ENCODE data around the gene NAT8L.

Gene NAT8L

DNA sequence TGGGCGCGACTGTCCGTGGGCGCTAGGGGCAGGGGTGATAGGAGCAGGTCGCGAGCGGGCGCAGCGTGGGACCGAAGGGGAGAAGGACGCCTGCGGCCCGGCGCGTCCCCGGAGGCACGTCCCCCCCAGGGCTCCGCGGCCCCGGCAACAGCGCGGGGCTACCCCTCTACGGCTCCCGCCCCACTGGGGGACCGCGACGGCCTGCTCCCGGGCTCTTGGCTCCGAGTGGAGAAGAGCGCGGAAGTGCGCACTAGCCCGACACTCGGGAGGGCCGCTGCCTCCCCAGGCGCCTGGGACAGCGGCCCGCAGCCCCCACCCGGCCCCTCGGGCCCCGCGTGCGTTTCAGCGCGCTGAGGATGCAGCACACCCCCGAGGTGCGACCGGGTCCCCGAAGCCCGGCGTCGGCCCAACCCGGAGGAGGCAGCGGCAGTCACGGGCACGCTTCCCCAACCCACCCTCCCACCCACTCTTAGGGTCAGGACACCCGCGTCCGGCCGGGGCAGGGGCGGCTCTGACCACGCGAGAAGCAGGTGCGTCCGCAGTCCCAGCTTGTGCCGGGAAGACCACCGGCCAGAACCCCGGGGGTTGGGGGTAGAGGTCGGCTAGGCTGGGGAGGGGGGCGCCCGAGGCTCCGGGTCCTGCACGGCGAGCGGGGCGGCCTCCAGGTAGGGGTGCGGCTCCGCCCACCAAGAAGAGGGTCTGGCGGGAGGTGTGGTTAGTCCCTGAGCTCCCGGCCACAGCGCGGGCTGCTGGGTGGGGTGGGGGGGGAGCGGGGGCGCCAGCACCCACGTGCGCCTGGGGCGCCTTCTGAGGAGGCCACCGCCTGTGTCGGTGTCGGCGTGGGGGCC lies 18.5 kb upstream of the NAT8L start:
- DNase-seq = no peak
- no peaks in the 10 kb centered on the region for H3K79me2 ChIP-seq (ENCODE audit: control insufficient read depth, insufficient read depth, low read length)
- no peak overlapping the region for H3K4ac ChIP-seq (ENCODE audit: low read depth, low read length)
- no peaks in the 10 kb centered on the region for H3K4me1 ChIP-seq (ENCODE audit: control insufficient read depth, low read depth, low read length)
- H2BK15ac ChIP-seq (replicated peaks; ENCODE audit: low read depth) = no peak overlapping the region
- H3K9ac ChIP-seq (ENCODE audit: low read length) = no peak overlapping the region
- no peaks in the 10 kb centered on the region for H3K36me3 ChIP-seq (ENCODE audit: control insufficient read depth, insufficient read depth, low read length)
- H3K4me3 ChIP-seq (ENCODE audit: low read length) = no peak overlapping the region
- no peak overlapping the region for H3K4me2 ChIP-seq (ENCODE audit: low read length)
- H4K8ac ChIP-seq (ENCODE audit: low read depth, low read length) = no peak overlapping the region
- H2AK5ac ChIP-seq (ENCODE audit: low read length) = no peak overlapping the region
- no peak overlapping the region for H2BK120ac ChIP-seq (ENCODE audit: low read depth, low read length)
- H3K79me1 ChIP-seq (ENCODE audit: low read length) = no peaks in the 10 kb centered on the region
- H3K23ac ChIP-seq (ENCODE audit: low read length) = no peak overlapping the region
- H2BK5ac ChIP-seq (ENCODE audit: low read length) = no peak overlapping the region
- peaks cover 6% of the 10 kb centered on the region for H3K27me3 ChIP-seq (ENCODE audit: insufficient read depth, low read length, poor library complexity)
- no peak overlapping the region for H3K18ac ChIP-seq (ENCODE audit: low read length)
- H4K5ac ChIP-seq (ENCODE audit: low read length) = no peak overlapping the region
- H3K56ac ChIP-seq (ENCODE audit: low read length) = no peak overlapping the region
- no CpG with 5 or more reads among the region's 91 CpGs for WGBS (ENCODE audit: extremely low coverage, insufficient coverage, low lambda C conversion rate)
- no peak overlapping the region for H3K27ac ChIP-seq (ENCODE audit: low read depth, low read length)

DNA sequence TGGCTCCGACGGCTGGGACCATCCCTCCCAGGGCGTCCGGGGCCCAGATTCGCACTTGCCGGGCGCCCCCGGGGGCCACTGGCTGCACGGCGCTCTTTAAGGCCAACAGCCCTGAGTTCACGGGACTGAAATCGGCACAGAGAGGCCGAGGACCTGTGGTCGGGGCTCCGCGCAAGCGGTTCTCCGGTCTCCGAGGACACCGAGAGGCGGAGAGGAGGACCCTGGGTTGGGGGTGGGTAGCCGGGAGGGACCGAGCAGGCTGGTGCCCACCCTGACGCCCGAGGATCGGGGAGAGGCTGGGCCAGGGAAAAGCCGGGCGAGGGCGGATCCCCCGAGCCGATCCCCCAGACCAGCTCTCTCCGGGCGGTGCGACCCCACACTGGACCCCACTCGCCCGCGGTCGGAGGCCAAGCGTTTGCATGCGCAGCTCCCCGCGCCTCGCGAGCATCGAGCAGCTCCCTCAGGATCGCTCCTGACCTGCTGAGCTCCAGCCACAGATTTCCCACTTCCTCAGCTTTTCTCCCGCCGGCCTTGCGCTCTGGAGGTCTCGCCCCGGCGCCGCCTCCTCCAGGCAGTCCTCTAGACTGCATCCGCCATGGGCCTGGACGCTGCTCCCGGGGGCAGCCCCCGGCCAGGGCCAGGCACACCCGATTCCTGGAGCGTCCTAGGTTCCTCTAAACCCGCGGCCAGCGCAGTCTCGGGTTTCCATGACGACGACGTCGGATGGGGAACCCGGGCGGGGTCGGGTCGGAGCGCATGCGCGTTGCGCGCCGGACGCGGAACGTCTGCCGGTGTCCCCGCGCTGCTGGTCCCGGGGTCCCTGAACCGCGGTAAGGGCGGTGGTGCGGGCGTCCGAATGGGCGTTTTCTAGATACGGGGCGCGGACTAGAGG lies 17.6 kb upstream of the NAT8L start:
- no peaks in the 10 kb centered on the region for H3K36me3 ChIP-seq (ENCODE audit: control insufficient read depth, insufficient read depth, low read length)
- peaks cover 6% of the 10 kb centered on the region for H3K27me3 ChIP-seq (ENCODE audit: insufficient read depth, low read length, poor library complexity)

DNA sequence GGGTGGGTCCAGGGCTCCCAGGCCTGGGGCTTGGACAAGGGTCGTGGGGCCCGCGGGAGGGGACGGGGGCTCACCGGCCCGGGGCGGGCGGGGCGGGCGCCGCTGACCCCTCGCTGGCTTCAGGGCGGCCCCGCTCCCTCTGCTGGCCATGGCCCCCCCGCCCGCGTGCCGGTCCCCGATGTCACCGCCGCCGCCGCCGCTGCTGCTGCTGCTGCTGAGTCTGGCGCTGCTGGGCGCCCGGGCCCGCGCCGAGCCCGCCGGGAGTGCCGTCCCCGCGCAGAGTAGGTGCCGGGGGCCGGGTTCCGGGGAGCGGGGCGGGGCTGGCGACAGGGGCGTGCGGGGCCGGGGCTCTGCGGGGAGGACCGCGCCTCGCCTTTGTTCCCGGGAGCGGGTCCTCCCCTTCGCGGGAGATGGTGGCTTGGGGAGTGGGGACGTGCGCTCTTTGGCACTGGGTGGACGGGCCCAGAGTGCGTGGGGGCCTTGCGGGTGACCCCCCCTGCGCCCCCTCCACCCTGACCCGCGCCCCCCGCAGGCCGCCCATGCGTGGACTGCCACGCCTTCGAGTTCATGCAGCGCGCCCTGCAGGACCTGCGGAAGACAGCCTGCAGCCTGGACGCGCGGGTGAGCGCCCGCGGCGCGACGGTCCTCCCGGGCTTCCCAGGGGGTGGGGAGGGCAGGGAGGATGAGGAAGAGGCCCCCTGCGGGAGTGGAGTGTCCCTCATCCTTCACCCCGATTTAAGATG lies 16.8 kb upstream of the NAT8L start:
- peak overlapping the region; percentile 57 for H3K18ac ChIP-seq (ENCODE audit: low read length)
- DNase-seq = no peak
- H4K8ac ChIP-seq (ENCODE audit: low read depth, low read length) = no peak overlapping the region
- H3K27ac ChIP-seq (ENCODE audit: low read depth, low read length) = no peak overlapping the region
- H3K79me1 ChIP-seq (ENCODE audit: low read length) = no peaks in the 10 kb centered on the region
- no CpG with 5 or more reads among the region's 80 CpGs for WGBS (ENCODE audit: extremely low coverage, insufficient coverage, low lambda C conversion rate)
- H4K5ac ChIP-seq (ENCODE audit: low read length) = no peak overlapping the region
- no peak overlapping the region for H2AK5ac ChIP-seq (ENCODE audit: low read length)
- no peak overlapping the region for H3K4me3 ChIP-seq (ENCODE audit: low read length)
- peak overlapping the region; percentile 34 for H3K56ac ChIP-seq (ENCODE audit: low read length)
- no peaks in the 10 kb centered on the region for H3K36me3 ChIP-seq (ENCODE audit: control insufficient read depth, insufficient read depth, low read length)
- H3K9ac ChIP-seq (ENCODE audit: low read length) = no peak overlapping the region
- H3K79me2 ChIP-seq (ENCODE audit: control insufficient read depth, insufficient read depth, low read length) = no peaks in the 10 kb centered on the region
- H3K27me3 ChIP-seq (ENCODE audit: insufficient read depth, low read length, poor library complexity) = peaks cover 6% of the 10 kb centered on the region
- H2BK15ac ChIP-seq (replicated peaks; ENCODE audit: low read depth) = no peak overlapping the region
- H2BK5ac ChIP-seq (ENCODE audit: low read length) = no peak overlapping the region
- H3K4me1 ChIP-seq (ENCODE audit: control insufficient read depth, low read depth, low read length) = no peaks in the 10 kb centered on the region
- no peak overlapping the region for H3K4ac ChIP-seq (ENCODE audit: low read depth, low read length)
- H3K4me2 ChIP-seq (ENCODE audit: low read length) = no peak overlapping the region
- no peak overlapping the region for H3K23ac ChIP-seq (ENCODE audit: low read length)
- H2BK120ac ChIP-seq (ENCODE audit: low read depth, low read length) = no peak overlapping the region

More for the DNA sequence above, 17.6 kb upstream of the NAT8L start:
- H2BK120ac ChIP-seq (ENCODE audit: low read depth, low read length) = no peak overlapping the region
- H2BK5ac ChIP-seq (ENCODE audit: low read length) = no peak overlapping the region
- no peak overlapping the region for H2AK5ac ChIP-seq (ENCODE audit: low read length)
- H3K79me1 ChIP-seq (ENCODE audit: low read length) = no peaks in the 10 kb centered on the region
- peak overlapping the region; percentile 57 for H3K18ac ChIP-seq (ENCODE audit: low read length)
- peak; percentile 89 for DNase-seq
- H3K56ac ChIP-seq (ENCODE audit: low read length) = peak overlapping the region; percentile 78
- no peak overlapping the region for H4K5ac ChIP-seq (ENCODE audit: low read length)
- H3K4me1 ChIP-seq (ENCODE audit: control insufficient read depth, low read depth, low read length) = no peaks in the 10 kb centered on the region
- WGBS (ENCODE audit: extremely low coverage, insufficient coverage, low lambda C conversion rate) = no CpG with 5 or more reads among the region's 94 CpGs
- H4K8ac ChIP-seq (ENCODE audit: low read depth, low read length) = no peak overlapping the region
- peak overlapping the region; percentile 56 for H3K4me3 ChIP-seq (ENCODE audit: low read length)
- H3K23ac ChIP-seq (ENCODE audit: low read length) = no peak overlapping the region
- no peaks in the 10 kb centered on the region for H3K79me2 ChIP-seq (ENCODE audit: control insufficient read depth, insufficient read depth, low read length)
- no peak overlapping the region for H3K4ac ChIP-seq (ENCODE audit: low read depth, low read length)
- no peak overlapping the region for H3K27ac ChIP-seq (ENCODE audit: low read depth, low read length)
- H3K4me2 ChIP-seq (ENCODE audit: low read length) = peak overlapping the region; percentile 87
- H2BK15ac ChIP-seq (replicated peaks; ENCODE audit: low read depth) = no peak overlapping the region
- H3K9ac ChIP-seq (ENCODE audit: low read length) = no peak overlapping the region

DNA sequence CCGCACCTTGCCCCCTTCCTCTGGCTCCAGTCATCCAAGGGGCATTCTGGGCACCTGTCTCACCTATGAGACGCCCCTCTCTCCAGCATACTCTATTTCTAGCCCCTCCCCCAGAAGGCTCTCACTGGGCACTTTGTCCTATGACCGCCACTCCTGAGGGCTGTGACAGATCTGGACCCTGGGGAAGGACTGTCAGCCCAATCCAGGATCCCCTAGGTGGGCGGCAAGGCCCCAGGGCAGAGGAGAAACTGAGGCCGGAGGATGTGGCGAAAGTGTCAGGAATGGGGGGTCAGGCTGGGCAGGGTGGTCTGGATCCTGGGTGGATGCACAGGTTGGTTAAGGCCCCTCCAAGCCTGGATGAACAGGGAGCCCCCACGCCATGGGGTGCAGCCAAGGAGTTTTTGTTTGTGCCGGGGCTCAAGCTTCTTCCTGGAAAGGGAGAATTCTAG lies 16.2 kb upstream of the NAT8L start:
- H3K9ac ChIP-seq (ENCODE audit: low read length) = no peak overlapping the region
- H3K4me1 ChIP-seq (ENCODE audit: control insufficient read depth, low read depth, low read length) = no peaks in the 10 kb centered on the region
- no peak overlapping the region for H3K27ac ChIP-seq (ENCODE audit: low read depth, low read length)
- no peak overlapping the region for H3K56ac ChIP-seq (ENCODE audit: low read length)
- no peak overlapping the region for H2AK5ac ChIP-seq (ENCODE audit: low read length)
- H2BK120ac ChIP-seq (ENCODE audit: low read depth, low read length) = no peak overlapping the region
- no peak overlapping the region for H3K4me2 ChIP-seq (ENCODE audit: low read length)
- no peak overlapping the region for H3K4me3 ChIP-seq (ENCODE audit: low read length)
- H3K18ac ChIP-seq (ENCODE audit: low read length) = no peak overlapping the region
- no peak overlapping the region for H3K4ac ChIP-seq (ENCODE audit: low read depth, low read length)
- no peak overlapping the region for H2BK15ac ChIP-seq (replicated peaks; ENCODE audit: low read depth)
- H4K8ac ChIP-seq (ENCODE audit: low read depth, low read length) = no peak overlapping the region
- no peak overlapping the region for H3K23ac ChIP-seq (ENCODE audit: low read length)
- WGBS (ENCODE audit: extremely low coverage, insufficient coverage, low lambda C conversion rate) = no CpG with 5 or more reads among the region's 8 CpGs
- no peaks in the 10 kb centered on the region for H3K79me1 ChIP-seq (ENCODE audit: low read length)
- peaks cover 6% of the 10 kb centered on the region for H3K27me3 ChIP-seq (ENCODE audit: insufficient read depth, low read length, poor library complexity)
- no peak for DNase-seq
- no peaks in the 10 kb centered on the region for H3K36me3 ChIP-seq (ENCODE audit: control insufficient read depth, insufficient read depth, low read length)
- H4K5ac ChIP-seq (ENCODE audit: low read length) = no peak overlapping the region
- H3K79me2 ChIP-seq (ENCODE audit: control insufficient read depth, insufficient read depth, low read length) = no peaks in the 10 kb centered on the region
- H2BK5ac ChIP-seq (ENCODE audit: low read length) = no peak overlapping the region

DNA sequence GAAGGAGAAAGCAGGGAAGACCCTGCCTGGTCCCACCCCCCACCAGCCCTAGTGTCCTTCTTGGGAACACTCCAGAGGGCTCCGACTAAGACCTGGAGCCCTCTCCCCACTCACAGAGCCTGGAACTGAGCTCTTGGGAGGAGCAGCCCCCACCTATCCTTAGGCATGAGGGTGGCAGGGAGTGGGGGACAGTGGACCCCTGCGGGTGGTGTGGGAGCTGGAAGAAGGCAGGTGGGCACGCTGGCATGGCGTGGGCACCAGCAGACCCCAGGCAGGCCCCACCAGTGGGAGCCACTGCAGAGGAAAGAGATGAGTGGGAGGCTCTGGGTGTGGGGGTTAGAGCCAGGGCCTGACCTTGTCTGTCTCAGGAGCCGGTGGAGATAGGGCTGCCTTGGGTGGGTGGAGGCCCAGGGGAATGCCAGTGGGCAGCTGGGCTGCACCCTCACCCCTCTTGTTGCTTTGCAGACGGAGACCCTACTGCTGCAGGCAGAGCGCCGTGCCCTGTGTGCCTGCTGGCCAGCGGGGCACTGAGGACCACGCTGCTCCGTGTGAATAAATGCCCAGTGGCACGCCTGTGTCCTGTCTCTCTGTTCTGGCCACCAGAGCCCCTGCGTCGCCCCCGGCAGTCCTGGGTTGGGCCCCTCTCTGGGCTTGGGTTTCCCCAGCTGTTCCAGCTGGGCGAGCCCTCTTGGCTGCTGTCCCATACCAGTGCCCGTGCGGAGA lies 15.6 kb upstream of the NAT8L start:
- Histone ChIP-seq H2AK5ac (ENCODE audit: low read length) (no peak overlapping the region), H3K27ac (ENCODE audit: low read depth, low read length) (no peak overlapping the region), H3K9ac (ENCODE audit: low read length) (no peak overlapping the region), H3K4me1 (ENCODE audit: control insufficient read depth, low read depth, low read length) (no peaks in the 10 kb centered on the region), H4K8ac (ENCODE audit: low read depth, low read length) (no peak overlapping the region), H4K5ac (ENCODE audit: low read length) (no peak overlapping the region), H3K4ac (ENCODE audit: low read depth, low read length) (no peak overlapping the region), H3K23ac (ENCODE audit: low read length) (no peak overlapping the region), H3K79me2 (ENCODE audit: control insufficient read depth, insufficient read depth, low read length) (no peaks in the 10 kb centered on the region), H3K56ac (ENCODE audit: low read length) (no peak overlapping the region), H3K36me3 (ENCODE audit: control insufficient read depth, insufficient read depth, low read length) (no peaks in the 10 kb centered on the region), H3K79me1 (ENCODE audit: low read length) (no peaks in the 10 kb centered on the region), H2BK5ac (ENCODE audit: low read length) (no peak overlapping the region), H3K27me3 (ENCODE audit: insufficient read depth, low read length, poor library complexity) (peaks cover 6% of the 10 kb centered on the region), H3K4me2 (ENCODE audit: low read length) (no peak overlapping the region), H2BK120ac (ENCODE audit: low read depth, low read length) (no peak overlapping the region), H3K18ac (ENCODE audit: low read length) (no peak overlapping the region), H3K4me3 (ENCODE audit: low read length) (no peak overlapping the region), H2BK15ac (replicated peaks; ENCODE audit: low read depth) (no peak overlapping the region)
- WGBS (ENCODE audit: extremely low coverage, insufficient coverage, low lambda C conversion rate) = no CpG with 5 or more reads among the region's 18 CpGs
- DNase-seq = no peak
